ENCODE measurements around the gene SF3B1. TPM values are rescaled to one million over a fixed set of nuclear protein-coding genes. Genes with fewer than 3 reads are reported as not detected.

The SF3B1 gene
- total RNA-seq, 1 donor from 2014 or later: 148 TPM

- no peak for TF ChIP-seq CTCF (IDR thresholded peaks at IDR 0.05; ENCODE audit: insufficient read depth, low read length, poor library complexity, severe bottlenecking)
- Histone ChIP-seq H3K4me3 (ENCODE audit: low read depth, low read length) (no peak overlapping the region), H3K36me3 (ENCODE audit: control insufficient read depth, insufficient read depth, low read length) (peaks cover 4% of the 10 kb centered on the region), H3K27me3 (ENCODE audit: control insufficient read depth, insufficient read depth, low read length) (no peaks in the 10 kb centered on the region)
- no peak for DNase-seq (ENCODE audit: low read depth)
These were observed 20.3 kb downstream of the SF3B1 start for GRCh38 chr2:197414515-197414914.

GRCh38 chr2:197414039-197414438 lies 20.8 kb downstream of the SF3B1 start:
- no peaks in the 10 kb centered on the region for H3K27me3 ChIP-seq (ENCODE audit: control insufficient read depth, insufficient read depth, low read length)
- TF ChIP-seq CTCF (IDR thresholded peaks at IDR 0.05; ENCODE audit: insufficient read depth, low read length, poor library complexity, severe bottlenecking): no peak
- no peak for DNase-seq (ENCODE audit: low read depth)
- H3K36me3 ChIP-seq (ENCODE audit: control insufficient read depth, insufficient read depth, low read length): peaks cover 4% of the 10 kb centered on the region
- no peak overlapping the region for H3K4me3 ChIP-seq (ENCODE audit: low read depth, low read length)

- DNase-seq (ENCODE audit: low read depth): no peak
- Histone ChIP-seq H3K36me3 (ENCODE audit: control insufficient read depth, insufficient read depth, low read length) (peaks cover 1% of the 10 kb centered on the region), H3K27me3 (ENCODE audit: control insufficient read depth, insufficient read depth, low read length) (no peaks in the 10 kb centered on the region), H3K4me3 (ENCODE audit: low read depth, low read length) (no peak overlapping the region)
- TF ChIP-seq CTCF (IDR thresholded peaks at IDR 0.05; ENCODE audit: insufficient read depth, low read length, poor library complexity, severe bottlenecking): no peak
These were observed 29.2 kb downstream of the SF3B1 start for GRCh38 chr2:197405582-197405981.

- TF ChIP-seq CTCF (IDR thresholded peaks at IDR 0.05; ENCODE audit: insufficient read depth, low read length, poor library complexity, severe bottlenecking): no peak
- no peaks in the 10 kb centered on the region for H3K27me3 ChIP-seq (ENCODE audit: control insufficient read depth, insufficient read depth, low read length)
- no peak overlapping the region for H3K4me3 ChIP-seq (ENCODE audit: low read depth, low read length)
- H3K36me3 ChIP-seq (ENCODE audit: control insufficient read depth, insufficient read depth, low read length): no peaks in the 10 kb centered on the region
- no peak for DNase-seq (ENCODE audit: low read depth)
These were observed 34.8 kb downstream of the SF3B1 start for GRCh38 chr2:197399887-197400540.

- peaks cover 2% of the 10 kb centered on the region for H3K36me3 ChIP-seq (ENCODE audit: control insufficient read depth, insufficient read depth, low read length)
- DNase-seq (ENCODE audit: low read depth): no peak
- no peaks in the 10 kb centered on the region for H3K27me3 ChIP-seq (ENCODE audit: control insufficient read depth, insufficient read depth, low read length)
- no peak overlapping the region for H3K4me3 ChIP-seq (ENCODE audit: low read depth, low read length)
- TF ChIP-seq CTCF (IDR thresholded peaks at IDR 0.05; ENCODE audit: insufficient read depth, low read length, poor library complexity, severe bottlenecking): no peak
These were observed 35.9 kb downstream of the SF3B1 start for GRCh38 chr2:197398913-197399312.

GRCh38 chr2:197391220-197391717 lies 43.6 kb downstream of the SF3B1 start:
- DNase-seq (ENCODE audit: low read depth): no peak
- Histone ChIP-seq H3K36me3 (ENCODE audit: control insufficient read depth, insufficient read depth, low read length) (peaks cover 2% of the 10 kb centered on the region), H3K4me3 (ENCODE audit: low read depth, low read length) (no peak overlapping the region), H3K27me3 (ENCODE audit: control insufficient read depth, insufficient read depth, low read length) (no peaks in the 10 kb centered on the region)
- no peak for TF ChIP-seq CTCF (IDR thresholded peaks at IDR 0.05; ENCODE audit: insufficient read depth, low read length, poor library complexity, severe bottlenecking)
